GF-D8 (cell line): ENCODE results near the gene OSTF1.

ENCODE experiments used
- DNase-seq: peaks from one replicate; lab custom pipeline; 2025; lab: John Stamatoyannopoulos, UW

Gene OSTF1

GRCh38 chr9:75167281-75167680 lies 79.0 kb downstream of the OSTF1 start:
- no peak for DNase-seq

GRCh38 chr9:75168270-75169178 lies 80.2 kb downstream of the OSTF1 start:
- DNase-seq, result no peak

GRCh38 chr9:75169623-75170022 lies 81.3 kb downstream of the OSTF1 start:
- no peak for DNase-seq

GRCh38 chr9:75170898-75171360 lies 82.6 kb downstream of the OSTF1 start:
- DNase-seq, result no peak

GRCh38 chr9:75175395-75175794 lies 87.1 kb downstream of the OSTF1 start:
- DNase-seq, result no peak

GRCh38 chr9:75176037-75176436 lies 87.7 kb downstream of the OSTF1 start:
- DNase-seq, result no peak

- DNase-seq, result no peak
Measured at GRCh38 chr9:75181750-75182149, 93.4 kb downstream of the OSTF1 start.

GRCh38 chr9:75183306-75183705 lies 95.0 kb downstream of the OSTF1 start:
- no peak for DNase-seq

- no peak for DNase-seq
Measured at GRCh38 chr9:75184471-75184870, 96.2 kb downstream of the OSTF1 start.

GRCh38 chr9:75185585-75186170 lies 97.4 kb downstream of the OSTF1 start:
- DNase-seq, result peak; percentile 44

- no peak for DNase-seq
Measured at GRCh38 chr9:75186767-75187380, 98.6 kb downstream of the OSTF1 start.

GRCh38 chr9:75188756-75189155 lies 100.4 kb downstream of the OSTF1 start:
- no peak for DNase-seq

- no peak for DNase-seq
Measured at GRCh38 chr9:75190762-75191161, 102.4 kb downstream of the OSTF1 start.
